Smooth muscle cell of the coronary artery (primary cell): ENCODE results near the gene PRAMEF10. TPM values are rescaled to one million over a fixed set of nuclear protein-coding genes. Genes with fewer than 3 reads are reported as not detected.

Source experiments
- total RNA-seq: library from RNA; depleted of rRNA; stranded (reverse); fragments of >200 nt; gene quantifications from 2 replicates; pipeline ENCODE4 v1.2.3, GENCODE V29; 2014; ENCODE audit warnings: low replicate concordance

Gene PRAMEF10
- not detected in 2 replicates for total RNA-seq

DNA sequence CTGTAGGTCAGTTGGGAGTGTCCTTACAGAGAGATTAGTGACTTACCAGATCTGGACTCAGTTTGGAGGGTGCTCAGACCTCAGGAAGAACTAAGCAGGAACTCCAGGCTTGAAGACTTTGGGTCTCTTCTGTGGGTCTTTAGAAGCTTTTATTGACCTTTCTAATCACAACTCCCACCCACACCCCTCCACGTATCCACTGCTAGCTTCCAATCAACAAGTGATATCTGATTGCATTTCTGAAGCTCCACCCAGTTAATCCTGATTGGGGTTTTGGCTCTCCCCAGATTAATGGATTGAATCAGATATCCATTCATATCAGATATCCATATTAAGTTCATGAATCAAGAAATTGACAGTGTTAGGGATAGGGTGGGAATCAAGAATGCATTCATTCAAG, at the start of gene PRAMEF10:
Gene PRAMEF10 (minus strand): TSS at position 101 of the 400 bp plus-strand sequence. CDS start 2,423 bp downstream, outside the sequence.

DNA sequence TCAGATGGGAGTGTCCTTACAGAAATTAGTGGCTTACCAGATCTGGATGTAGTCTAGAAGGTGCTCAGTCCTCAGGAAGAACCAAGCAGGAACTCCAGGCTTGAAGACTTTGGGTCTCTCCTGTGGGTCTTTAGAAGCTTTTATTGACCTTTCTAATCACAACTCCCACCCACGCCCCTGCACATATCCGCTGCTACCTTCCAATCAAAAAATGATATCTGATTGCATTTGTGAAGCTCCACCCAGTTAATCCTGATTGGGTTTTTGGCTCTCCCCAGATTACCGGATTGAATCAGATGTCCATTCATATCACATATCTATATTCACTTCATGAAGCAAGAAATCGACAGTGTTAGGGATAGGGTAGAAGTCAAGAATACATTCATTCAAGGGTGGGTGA, 49.4 kb upstream of the PRAMEF10 start, which contains the start of gene PRAMEF6:
Gene PRAMEF6 (minus strand): TSS at position 101 of the 400 bp plus-strand sequence. CDS start 5,062 bp downstream, outside the sequence.

DNA sequence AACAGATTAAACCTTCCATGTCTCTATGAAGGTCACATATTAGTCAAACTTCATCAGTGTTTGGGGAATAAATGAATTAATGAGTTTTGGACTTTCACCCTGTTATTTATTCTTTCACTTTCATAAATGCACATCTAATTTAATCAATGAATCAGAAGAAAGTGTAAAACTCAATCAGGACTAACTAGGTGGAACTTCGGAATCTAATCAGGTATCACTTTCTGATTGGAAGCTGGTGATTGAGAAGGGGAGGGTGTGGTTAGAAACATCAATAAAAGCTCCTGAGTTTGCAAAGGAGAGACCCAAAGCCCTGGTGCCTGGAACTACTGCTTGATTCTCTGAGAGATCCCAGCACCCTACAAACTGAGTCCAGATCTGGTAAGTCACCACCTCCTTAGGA, 18.2 kb upstream of the PRAMEF10 start, which contains the start of gene PRAMEF7:
Gene PRAMEF7 (plus strand): TSS at position 301 of the 400 bp plus-strand sequence. CDS start 1,083 bp downstream, outside the sequence.

DNA sequence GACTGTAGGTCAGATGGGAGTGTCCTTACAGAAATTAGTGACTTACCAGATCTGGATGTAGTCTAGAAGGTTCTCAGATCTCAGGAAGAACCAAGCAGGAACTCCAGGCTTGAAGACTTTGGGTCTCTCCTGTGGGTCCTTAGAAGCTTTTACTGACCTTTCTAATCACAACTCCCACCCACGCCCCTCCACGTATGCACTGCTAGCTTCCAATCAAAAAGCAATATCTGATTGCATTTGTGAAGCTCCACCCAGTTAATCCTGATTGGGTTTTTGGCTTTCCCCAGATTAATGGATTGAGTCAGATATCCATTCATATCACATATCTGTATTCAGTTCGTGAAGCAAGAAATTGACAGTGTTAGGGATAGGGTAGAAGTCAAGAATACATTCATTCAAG, 12.0 kb downstream of the PRAMEF10 start, which contains the start of gene PRAMEF4:
Gene PRAMEF4 (minus strand): TSS at position 101 of the 400 bp plus-strand sequence. CDS start 2,807 bp downstream, outside the sequence.

GRCh38 chr1:12856786-12857185, 41.3 kb downstream of the PRAMEF10 start, which contains the start of gene PRAMEF2:
PRAMEF2 (plus strand) TSS chr1:12857086; CDS start chr1:12859010, 1,924 bp downstream.

DNA sequence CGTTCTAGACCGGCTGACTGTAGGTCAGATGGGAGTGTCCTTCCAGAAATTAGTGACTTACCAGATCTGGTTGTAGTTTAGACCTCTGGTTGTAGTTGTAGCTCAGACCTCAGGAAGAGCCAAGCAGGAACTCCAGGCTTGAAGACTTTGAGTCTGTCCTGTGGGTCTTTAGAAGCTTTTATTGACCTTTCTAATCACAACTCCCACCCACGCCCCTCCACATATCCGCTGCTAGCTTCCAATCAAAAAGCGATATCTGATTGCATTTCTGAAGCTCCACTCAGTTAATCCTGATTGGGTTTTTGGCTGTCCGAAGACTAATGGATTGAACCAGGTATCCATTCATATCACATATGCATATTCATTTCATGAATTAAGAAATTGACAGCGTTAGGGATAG, 49.5 kb downstream of the PRAMEF10 start, which contains the start of gene HNRNPCL1:
Gene HNRNPCL1 (minus strand): TSS at position 101 of the 400 bp plus-strand sequence. CDS start 431 bp downstream, outside the sequence.

Other genes with a start within 250 kb of the PRAMEF10 start
- gene AADACL3, start 182.2 kb downstream of the PRAMEF10 start, total RNA-seq = not detected in 2 replicates
- not detected in 2 replicates for gene CFAP107, start 152.1 kb downstream of the PRAMEF10 start, total RNA-seq
- not detected in 2 replicates for gene PRAMEF12, start 124.5 kb downstream of the PRAMEF10 start, total RNA-seq
- not detected in 2 replicates for gene PRAMEF1, start 106.9 kb downstream of the PRAMEF10 start, total RNA-seq
- gene PRAMEF11, start 66.9 kb downstream of the PRAMEF10 start, total RNA-seq = not detected in 2 replicates
- gene HNRNPCL1, start 49.5 kb downstream of the PRAMEF10 start, total RNA-seq = not detected in 2 replicates
- not detected in 2 replicates for gene PRAMEF2, start 41.2 kb downstream of the PRAMEF10 start, total RNA-seq
- not detected in 2 replicates for gene PRAMEF4, start 12.1 kb downstream of the PRAMEF10 start, total RNA-seq
- gene PRAMEF7, start 18.3 kb upstream of the PRAMEF10 start, total RNA-seq = not detected in 2 replicates
- gene PRAMEF6, start 49.3 kb upstream of the PRAMEF10 start, total RNA-seq = not detected in 2 replicates
- not detected in 2 replicates for gene PRAMEF27, start 158.3 kb upstream of the PRAMEF10 start, total RNA-seq
- not detected in 2 replicates for gene HNRNPCL3, start 162.5 kb upstream of the PRAMEF10 start, total RNA-seq
- not detected in 2 replicates for gene PRAMEF25, start 172.5 kb upstream of the PRAMEF10 start, total RNA-seq
- not detected in 2 replicates for gene HNRNPCL2, start 218.6 kb upstream of the PRAMEF10 start, total RNA-seq